ENCODE data around the gene TTC13.

The TTC13 gene

DNA sequence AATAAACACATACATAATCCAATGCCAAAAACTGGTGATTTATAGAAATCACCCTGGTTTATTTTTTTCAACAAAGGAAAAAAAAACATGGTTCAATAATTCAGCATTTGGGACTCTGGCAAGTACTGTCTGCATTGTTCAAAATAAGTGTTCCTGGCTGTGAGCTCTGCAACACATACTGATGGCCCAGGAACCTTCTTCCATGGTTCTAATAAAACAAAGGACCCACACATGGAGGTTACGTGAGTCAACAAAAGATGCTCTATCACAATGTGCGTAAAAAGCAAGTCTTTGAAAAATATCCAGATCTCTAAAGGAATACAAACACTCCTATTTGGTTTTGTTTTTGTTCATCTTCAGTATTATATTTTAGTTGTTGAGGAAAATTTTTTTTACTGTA is 72.4 kb downstream of the TTC13 start:
- no peak for DNase-seq (ENCODE audit: low read depth in 2 of 2)

DNA sequence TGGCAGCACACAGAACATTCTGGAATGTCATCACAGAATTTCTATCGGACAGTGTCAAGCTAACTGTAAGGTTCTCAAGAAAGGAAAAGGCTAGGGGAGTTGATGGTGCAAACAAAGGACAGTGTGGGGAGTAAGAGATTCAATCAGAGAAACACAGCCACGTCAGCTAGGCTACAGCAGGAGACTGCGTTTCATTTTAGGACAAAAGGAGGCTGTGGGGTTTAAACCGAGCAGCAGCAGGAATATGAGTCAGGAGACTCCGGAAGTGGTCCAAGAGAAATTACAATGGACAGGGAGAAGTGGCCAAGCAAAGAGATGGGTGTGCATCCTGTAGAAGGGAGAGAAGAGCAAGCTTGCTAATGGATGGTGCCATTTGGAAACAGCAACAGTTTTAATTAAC is 72.9 kb downstream of the TTC13 start:
- DNase-seq (ENCODE audit: low read depth in 2 of 2), result no peak

DNA sequence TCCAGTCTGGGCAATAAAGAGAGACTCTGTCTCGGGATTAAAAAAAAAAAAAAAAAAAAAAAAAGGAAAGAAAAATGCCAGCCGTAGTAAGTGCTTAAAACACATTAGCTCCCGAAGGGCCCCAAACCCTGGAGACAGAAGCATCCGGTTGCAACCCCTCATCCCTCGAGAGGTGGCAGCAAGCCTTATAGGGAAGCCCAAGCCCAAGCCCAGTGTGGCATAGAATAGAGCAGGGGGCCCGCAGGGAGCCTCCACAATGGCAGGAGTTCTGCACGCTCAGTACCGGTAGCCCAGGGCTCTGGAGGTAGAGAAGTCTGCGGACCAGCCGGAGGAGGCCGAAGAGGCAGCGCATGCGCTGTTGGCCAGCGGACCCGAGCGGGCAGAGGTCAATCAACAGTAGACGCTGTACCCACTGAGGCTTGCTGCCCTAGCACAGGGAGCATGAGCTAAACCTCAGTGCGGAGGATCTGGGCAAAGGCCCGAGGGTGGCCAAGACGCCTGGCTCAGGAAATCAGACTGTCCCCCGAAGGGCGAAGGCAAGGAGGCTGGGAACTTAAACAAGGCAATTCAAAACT is 76.2 kb downstream of the TTC13 start:
- DNase-seq (ENCODE audit: low read depth in 2 of 2), result no peak

DNA sequence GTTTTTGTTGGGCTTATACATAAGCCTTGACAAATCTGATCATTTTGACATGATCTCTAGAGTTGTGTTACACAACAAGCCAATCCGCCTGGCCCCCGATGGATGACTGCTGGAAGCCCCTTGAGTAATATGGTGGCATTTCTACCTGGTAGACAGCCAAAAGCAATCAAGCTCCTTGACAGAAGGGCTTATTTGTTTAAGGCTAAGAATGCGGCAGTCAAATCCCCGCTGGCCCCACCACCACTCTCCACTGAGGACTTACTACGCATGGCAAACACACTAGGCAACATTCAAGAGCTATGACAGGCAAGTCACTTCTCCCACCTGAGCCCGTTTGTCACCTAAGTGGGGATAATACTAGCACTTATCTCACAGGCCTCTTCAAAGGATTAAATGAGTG is 77.0 kb downstream of the TTC13 start:
- DNase-seq (ENCODE audit: low read depth in 2 of 2), result no peak

DNA sequence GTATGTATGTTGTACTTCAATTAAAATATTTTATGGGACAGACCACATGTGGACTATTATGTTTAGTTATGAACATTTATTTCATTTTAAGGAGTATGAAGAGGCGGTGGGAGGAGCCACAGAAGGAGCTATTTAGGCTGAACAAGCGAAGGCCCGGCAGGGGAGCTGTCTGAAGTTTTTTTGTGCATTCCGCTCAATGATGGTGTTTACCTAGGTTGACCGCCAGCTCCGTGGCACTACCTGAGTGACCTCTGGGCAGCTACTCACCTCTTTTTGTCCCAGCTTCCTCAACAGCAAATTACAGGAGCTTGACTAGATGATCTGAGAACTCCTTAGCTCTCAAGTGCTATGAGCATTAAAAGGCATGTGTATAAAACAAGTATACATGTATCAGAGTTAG is 77.7 kb downstream of the TTC13 start:
- DNase-seq (ENCODE audit: low read depth in 2 of 2), result no peak

DNA sequence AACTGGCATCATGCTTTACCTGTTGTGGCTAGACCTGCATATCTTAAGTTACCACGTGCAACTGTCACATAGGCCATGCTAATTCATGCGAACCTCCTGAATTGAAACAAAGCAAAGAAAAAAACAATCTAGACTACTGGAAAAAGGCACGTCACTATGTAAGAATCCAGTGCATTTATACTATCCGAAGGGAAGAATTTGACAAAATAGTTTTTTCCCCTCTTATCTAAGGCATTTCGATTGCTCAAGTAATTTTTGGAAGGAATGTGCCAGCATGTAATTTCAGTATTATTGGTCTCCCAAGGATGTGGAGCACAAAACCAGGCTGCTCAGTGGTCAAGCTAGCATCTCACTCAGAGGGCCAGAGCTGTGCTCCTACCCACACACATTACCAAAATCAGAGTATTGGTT is 78.8 kb downstream of the TTC13 start:
- no peak for DNase-seq (ENCODE audit: low read depth in 2 of 2)

DNA sequence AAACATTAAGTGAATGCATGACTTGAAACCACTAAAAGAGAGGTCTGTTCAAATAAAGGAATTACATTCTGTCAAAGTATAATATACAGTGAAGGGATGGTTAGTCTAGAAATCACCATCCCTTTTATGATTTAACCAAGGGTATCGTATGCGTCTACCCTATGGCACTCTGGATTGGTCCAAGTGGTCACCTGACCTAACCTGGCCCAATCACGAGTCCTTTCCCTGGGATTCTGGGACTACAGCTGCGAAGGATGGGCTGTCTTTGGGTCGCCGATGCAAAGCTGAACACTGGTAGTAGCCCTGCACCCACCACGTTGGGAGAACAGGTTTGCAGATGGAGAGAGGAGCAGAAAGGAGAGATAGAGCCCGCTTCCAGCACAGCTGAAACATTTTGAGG is 79.9 kb downstream of the TTC13 start:
- DNase-seq (ENCODE audit: low read depth in 2 of 2), result no peak

DNA sequence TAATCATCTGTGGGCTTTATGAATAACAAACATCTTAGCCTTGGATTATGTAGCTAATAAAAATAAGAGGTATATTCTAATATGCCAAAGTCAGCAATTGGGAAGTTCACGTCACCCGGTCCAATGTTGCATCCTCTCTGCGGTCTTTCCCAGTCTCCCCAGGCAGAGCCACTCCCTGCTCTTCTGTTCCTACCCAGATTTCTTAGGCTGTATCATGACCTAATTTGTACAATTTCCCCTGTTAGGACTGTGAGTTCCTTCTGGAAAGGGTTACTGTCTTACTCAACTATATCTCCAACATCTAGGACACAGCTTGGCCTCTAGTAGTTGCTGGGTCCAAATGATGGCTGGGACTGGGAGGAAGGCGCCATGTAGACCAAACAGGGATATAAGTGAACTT is 80.5 kb downstream of the TTC13 start:
- no peak for DNase-seq (ENCODE audit: low read depth in 2 of 2)

DNA sequence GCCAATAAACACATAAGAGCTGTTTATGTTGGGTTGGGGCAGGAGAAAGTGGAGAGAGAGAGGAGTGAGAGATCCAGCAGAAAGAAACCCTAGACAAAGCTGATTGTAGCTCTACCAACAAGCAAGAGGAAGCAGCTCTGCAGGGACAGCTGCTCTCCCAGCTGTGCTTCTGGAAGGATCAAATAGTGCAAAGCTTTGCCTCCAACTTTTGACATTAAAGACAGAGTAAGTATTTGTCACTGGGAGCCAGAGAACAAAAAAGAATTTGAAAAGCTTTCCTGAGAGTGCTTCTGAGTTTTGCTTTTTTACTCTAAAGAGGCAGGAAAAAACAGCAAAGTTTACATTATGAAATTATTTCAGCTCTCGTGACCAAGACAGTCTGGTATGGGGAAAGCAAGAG is 81.9 kb downstream of the TTC13 start:
- no peak for DNase-seq (ENCODE audit: low read depth in 2 of 2)

DNA sequence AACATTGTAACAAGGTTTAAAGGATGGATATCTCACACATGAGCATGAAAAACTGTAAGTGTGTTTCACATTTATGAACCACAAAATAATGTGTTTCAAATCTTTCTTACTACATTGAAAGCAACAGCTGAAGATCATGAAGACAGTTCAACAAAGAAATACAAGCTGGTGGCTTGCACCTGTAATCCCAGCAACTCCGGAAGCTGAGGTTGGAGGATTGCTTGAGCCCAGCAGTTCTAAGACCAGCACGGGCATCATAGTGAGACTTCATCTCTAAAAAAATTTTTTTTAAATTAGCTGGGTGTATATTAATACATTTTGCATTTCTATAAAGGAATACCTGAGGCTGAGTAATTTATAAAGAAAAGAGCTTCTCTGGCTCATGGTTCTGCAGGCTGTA is 83.2 kb downstream of the TTC13 start:
- DNase-seq (ENCODE audit: low read depth in 2 of 2), result no peak

DNA sequence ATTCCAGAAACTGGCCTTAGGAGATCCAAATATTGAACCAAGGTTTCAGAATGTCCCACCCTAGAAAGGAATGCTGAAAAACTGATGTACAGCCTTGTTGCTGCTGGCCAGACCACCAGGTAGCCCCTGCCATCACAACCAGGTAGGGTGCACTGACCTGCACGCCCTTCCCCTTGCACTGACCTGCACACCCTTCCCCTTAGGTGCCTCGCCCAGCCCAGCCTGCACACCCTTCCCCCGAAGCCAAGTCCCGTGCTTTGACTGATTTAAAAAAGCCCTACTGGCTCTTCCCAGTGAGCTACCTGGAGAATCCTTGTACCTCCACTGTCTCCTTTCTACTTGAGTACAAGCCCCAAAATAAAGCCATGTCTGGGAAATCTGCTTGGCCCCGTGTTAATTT is 84.0 kb downstream of the TTC13 start:
- no peak for DNase-seq (ENCODE audit: low read depth in 2 of 2)

DNA sequence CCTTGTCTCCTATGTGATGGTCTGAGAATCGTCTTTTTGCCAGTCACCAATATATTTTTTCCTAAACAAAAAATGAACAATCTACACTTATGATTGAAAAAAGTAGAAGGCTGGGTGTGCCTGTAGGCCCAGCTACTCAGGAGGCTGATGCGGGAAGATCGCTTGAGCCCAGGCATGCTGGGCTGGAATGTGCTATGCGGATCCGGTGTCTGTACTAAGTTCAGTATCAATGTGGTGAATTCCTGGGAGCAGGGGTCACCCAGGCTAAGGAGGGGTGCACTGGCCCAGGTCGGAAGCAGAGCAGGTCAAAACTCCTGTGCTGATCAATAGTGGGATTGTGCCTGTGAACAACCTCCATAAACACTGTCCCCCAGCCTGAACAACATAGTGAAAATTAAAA is 84.6 kb downstream of the TTC13 start:
- no peak for DNase-seq (ENCODE audit: low read depth in 2 of 2)

DNA sequence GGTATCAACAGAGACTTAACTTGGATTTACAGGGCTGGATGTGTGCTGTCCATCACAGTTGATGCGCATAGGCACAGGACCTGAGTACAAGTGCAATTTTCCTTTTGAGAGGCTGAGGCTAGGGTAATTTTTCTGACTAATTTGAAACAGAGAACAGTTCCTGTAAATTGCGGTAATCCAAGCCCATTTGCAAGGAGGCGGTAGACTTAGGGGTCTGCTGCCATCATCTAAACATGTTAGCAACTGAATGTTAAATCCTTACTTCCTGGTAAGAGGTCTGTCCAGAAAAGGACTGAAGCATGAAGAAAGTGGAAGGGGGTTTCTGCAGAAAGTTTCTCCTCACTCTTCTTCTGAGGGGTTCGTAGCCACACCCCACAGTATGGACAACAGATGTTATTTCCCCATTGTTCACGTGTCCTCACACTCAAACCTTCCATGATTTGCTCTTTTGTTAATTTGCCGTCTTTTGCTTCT is 86.6 kb downstream of the TTC13 start:
- DNase-seq (ENCODE audit: low read depth in 2 of 2), result no peak

DNA sequence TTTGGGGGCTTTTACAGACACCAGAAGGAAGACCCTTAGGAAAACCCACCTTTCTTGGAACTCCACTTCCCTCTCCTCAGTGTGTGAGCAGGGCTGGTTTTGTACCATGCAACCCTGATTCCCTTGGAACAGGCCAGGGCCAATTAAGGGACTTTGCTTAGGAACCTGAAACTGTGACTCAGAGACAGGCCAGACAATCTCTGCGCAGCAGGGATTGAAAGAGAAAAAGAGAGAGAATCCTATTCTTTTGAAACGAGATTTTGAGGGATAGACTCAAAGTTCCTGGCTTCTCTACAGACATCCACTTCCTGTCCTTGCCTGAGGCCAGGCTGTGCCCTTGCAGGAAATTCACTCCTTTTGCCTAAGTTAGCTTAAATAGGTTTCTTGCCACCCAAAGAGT is 87.2 kb downstream of the TTC13 start:
- DNase-seq (ENCODE audit: low read depth in 2 of 2), result no peak

DNA sequence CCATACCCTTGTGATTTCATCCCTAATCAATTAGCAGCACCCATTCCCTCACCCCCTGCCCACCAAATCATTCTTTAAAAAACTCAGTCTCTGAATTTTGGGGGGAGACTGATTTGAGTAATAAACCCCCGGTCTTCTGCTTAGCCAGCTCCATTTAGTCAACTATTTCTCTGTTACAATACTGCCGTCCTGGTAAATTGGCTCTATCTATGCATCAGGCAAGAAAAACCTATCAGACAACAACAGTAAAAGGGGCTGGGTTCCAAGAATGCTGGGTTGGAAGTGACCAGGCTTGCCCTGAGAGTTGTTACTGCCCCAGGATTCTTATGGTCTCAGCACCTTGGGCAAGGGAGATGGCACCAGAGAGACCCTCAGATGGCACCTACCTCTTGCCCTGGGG is 94.0 kb downstream of the TTC13 start:
- no peak for DNase-seq (ENCODE audit: low read depth in 2 of 2)

DNA sequence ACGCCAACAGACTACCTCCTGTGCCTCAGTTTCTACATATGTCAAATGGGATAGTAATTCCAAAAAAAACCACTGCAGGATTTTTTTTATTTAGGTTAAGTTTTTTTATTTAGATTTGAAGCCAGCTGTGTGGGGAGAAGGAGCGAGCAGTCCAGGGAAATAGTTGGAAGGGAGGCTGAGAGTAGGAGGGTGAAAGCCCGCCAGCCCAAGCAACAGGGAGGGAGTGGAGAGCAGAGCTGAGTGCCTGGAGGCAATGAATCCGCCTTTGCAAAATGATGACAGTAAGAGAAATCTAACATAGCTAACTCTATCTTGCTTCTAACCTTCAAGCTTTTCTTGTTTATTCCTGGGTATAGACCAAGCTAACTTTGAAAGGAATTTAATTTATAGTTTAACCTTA is 94.7 kb downstream of the TTC13 start:
- no peak for DNase-seq (ENCODE audit: low read depth in 2 of 2)

DNA sequence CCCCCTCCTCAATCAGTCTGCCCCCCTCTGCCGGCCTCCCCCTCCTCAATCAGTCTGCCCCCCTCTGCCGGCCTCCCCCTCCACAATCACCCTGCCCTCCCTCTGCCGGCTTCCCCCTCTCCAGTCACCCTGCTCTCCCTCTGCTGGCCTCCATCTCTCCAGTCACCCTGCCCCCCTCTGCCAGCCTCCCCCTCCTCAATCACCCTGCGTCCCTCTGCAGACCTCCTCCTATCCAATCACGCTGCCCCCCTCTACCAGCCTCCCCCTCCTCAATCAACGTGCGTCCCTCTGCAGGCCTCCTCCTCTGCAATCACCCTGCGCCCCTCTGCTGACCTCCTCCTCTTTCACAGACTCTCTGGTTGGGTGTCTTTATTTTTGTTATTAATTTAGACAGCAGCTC is 98.9 kb downstream of the TTC13 start:
- no peak for DNase-seq (ENCODE audit: low read depth in 2 of 2)

DNA sequence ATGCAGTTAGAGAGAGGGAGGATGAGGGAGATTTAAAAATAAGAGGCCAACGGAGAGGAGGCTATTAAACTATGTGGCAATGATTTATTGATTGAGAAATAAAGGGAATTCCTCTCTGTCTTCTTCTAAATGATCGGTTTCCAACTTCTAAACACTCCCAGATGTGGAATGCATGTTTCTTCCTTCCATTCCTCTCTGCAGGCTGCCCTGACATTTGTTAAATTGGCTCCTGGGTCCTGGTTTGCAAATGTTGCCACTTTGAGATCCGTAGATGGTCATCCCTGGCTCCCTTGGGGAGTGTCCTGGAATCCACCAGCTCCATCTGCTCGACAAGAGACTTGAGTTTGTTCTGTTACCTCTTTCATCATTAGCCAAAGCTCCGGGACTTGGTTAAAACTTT is 100.1 kb downstream of the TTC13 start:
- DNase-seq (ENCODE audit: low read depth in 2 of 2), result peak; percentile 100

DNA sequence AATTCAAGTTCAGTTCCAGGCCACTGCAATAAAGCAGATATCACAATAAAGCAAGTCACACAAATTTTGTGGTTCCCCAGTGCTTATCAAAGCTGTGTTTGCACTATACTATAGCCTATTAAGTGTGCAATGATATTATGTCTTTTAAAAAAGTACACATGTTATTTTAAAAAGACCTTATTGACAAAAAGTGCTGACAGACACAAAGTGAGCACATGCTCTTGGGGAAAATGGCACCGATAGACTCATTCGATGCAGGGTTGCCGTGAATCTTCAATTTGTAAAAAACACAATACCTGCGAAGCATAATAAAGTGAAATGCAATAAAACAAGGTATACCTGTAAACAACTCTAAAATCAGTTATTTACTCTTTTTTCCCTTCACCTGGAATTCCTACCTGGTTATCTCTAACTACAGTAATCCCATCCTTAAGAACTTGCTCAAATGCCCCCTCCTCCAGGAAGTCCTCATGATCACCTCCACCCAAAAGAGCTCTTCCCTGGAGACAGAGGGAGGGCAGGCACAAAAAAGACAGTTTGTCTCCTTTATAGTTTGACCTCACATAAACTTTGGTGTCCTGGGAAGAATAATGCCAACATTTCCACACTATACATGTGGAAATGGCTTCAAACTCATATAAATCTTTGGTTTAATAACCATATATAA is 100.6 kb downstream of the TTC13 start:
- DNase-seq (ENCODE audit: low read depth in 2 of 2), result no peak

DNA sequence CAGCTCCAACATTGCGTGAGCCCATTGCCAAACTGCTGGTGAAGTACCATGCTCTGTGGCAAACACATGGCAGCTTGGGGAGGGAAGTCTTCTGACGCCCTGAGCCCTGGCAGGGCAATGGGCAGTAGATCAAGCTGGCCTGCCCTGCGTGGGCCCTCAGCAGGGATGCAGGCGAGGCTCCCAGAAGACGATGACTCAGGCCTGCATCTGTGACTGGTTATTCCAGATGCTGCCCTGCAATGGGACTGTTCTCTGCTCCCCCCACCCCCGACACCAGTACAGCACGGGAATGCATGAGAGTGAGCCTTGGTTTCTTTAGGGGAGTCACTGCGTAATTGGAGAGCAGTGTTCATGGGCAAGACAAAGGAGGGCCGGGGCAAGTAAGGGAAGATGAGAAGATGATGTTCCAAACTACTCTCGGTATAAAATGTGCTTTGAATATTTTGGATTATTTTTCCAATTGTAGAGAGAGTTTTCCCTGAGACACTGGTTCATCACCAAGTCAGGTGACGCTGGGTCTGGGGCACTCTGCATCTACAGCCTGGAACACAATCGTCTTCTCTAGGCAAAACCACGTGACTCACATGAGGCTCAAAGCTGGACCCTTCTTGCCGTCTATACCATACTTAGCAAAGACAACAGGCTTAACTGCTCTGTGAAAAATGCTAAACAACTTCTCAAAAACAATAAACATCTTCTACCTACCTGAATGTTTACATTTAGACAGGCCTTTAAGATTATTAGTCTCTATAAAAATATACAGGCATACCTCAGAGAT is 101.3 kb downstream of the TTC13 start:
- DNase-seq (ENCODE audit: low read depth in 2 of 2), result peak; percentile 66 to 71

DNA sequence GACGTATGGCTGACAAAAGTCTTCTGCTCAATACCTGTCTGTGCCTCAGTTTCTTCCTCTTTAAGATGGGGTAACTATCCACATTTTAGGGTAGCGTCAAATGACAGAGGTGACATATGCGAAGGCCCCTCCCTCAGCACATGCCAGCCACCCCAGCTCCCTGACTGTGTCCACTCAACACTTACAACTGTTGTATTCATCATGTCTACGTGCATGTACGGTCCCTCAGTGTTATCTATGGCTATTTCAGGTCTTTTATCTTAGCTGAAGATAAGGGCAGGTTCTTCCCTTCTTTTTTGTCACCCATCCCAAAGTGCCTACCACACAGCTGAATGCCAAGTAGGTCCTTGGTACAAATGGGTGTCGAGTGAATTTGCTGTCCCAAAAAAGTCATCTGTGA is 102.0 kb downstream of the TTC13 start:
- no peak for DNase-seq (ENCODE audit: low read depth in 2 of 2)

DNA sequence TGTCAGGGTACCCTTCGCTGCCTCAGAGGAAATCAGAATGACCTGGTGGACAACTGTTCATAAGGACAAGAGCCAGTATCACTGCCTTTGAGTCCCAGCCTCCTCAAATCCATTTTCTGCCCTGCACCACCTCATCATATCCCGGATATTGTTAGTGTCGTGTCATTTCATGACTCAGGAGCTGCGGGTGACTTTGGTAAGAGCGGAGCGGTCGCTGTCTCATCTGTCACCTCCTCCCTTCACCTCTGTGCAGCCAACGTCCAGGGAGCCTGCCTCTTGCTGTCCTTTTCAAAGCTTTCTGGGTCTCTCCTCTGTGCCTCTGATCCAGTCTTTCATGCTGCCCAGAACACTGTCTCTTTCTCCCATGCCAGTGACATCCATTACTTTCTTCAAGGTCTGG is 103.3 kb downstream of the TTC13 start:
- no peak for DNase-seq (ENCODE audit: low read depth in 2 of 2)

DNA sequence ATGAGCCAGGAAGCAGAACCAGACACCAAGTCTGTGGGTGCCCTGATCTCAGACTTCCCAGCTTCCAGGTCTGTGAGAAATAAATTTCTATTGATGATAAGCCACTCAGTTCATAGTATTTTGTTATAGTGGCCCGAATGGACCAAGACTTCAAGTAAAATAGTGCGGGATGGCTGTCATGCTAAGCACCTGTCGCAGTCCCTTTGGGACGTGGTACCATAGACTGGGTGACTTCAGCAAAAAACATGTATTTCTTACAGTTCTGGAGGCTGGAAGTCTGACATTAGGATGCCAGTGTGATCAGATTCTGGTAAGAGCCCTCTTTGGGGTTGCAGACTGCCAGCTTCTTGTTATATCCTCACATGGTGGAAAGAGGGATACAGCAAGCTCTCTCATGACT is 107.7 kb downstream of the TTC13 start:
- DNase-seq (ENCODE audit: low read depth in 2 of 2), result no peak

All from fibroblast of skin of left biceps (primary cell).